ENCODE results near the gene ST6GAL1.
"Not testable (repeated sequence)": the region's sequence is repeated elsewhere in the genome, so short reads cannot be mapped to it uniquely, and the experiment has no call there.

ST6GAL1 gene

DNA sequence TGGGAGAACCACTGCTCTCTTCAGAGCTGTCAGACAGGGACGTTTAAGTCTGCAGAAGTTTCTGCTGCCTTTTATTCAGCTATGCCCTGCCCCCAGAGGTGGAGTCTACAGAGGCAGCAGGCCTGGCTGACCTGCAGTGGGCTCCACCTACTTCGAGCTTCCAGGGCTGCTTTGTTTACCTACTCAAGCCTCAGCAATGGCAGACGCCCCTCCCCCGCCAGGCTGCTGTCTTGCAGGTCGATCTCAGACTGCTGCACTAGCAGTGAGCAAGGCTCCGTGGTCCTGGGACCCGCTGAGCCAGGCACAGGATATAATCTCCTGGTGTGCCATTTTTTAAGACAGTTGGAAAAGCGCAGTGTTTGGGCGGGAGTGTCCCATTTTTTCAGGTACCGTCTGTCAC, 127.5 kb downstream of the ST6GAL1 start:
- DNase-seq: not testable (repeated sequence)

DNA sequence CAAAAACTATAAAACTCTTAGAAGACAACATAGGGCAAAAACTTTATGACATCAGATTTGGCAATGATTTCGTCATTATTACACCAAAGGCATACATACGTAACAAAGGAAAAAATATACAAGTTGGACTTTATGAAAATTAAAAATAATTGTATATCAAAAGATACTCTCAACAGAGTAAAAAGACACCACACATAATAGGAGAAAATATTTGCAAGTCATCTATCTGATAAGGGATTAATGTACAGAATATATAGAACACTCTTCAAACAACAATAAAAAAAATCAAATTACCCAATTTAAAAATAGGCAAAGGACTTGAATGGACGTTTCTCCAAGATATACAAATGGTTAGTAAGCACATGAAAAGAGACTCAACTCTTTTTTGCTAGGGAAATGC, 131.4 kb downstream of the ST6GAL1 start:
- DNase-seq: no peak

DNA sequence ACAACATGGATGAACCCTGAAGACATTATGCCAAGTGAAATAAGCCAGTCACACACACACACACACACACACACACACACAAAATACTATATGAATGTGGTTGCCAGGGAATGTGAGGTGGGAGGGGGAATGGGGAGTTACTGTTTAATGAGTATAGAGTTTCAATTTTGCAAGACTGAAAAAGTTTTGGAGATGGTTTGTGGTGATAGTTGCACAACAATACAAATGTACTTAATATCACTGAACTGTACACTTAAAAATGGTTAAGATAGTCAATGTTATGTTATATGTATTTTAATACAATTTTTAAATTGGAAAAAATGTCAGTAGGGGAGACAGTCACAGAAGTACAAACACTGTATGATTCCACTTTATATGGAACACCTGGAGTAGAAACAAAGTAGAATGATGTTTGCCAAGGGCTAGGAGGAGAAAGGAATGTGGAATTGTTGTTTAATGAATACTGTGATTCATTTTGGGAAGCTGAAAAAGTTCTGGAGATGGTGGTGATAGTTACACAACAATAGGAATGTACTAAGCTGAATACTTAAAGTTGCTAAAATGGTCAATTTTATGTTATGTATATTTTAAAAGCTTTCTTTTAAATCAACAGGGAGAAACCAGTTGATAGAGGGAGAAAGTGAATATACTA, 132.3 kb downstream of the ST6GAL1 start:
- DNase-seq: no peak

DNA sequence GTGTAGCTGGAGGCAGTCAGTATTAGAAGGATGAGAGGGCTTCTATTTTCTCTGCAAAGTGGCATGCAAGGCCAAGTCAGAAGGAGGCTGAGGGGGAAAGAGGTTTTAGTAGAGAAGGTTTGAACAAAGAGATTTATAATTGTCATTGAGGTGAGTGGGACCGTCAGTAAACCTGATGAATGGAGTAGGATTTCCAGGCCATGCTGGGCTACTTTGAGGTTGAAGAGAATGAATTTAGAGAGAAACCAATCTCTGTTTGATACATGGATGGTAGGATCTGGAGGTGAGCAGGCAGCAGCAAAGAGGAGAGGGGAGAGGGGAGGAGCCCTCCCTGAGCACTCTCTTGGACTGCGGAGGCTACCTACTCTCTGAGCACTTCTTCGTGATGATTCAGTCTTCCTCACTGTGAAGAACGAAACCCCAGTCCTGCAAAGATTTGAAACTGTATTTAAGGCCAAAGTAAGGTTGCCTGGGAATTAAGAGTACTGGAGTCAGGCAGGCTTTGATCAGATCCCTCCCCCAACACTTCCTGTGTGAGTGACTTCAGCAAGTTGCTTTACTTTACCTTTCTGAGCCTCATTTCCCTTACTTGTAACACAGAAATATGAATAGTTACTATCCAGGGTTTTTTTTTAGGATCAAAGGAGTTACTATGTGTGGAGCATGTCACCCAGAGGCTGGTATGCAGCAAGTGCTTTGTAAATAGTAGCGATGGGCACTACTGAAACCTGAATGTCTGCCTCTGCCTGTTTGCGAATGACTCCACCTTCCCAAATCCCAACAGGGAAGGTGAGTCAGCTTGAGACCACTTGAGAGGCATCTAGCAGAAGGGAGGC, 133.2 kb downstream of the ST6GAL1 start:
- DNase-seq: no peak

DNA sequence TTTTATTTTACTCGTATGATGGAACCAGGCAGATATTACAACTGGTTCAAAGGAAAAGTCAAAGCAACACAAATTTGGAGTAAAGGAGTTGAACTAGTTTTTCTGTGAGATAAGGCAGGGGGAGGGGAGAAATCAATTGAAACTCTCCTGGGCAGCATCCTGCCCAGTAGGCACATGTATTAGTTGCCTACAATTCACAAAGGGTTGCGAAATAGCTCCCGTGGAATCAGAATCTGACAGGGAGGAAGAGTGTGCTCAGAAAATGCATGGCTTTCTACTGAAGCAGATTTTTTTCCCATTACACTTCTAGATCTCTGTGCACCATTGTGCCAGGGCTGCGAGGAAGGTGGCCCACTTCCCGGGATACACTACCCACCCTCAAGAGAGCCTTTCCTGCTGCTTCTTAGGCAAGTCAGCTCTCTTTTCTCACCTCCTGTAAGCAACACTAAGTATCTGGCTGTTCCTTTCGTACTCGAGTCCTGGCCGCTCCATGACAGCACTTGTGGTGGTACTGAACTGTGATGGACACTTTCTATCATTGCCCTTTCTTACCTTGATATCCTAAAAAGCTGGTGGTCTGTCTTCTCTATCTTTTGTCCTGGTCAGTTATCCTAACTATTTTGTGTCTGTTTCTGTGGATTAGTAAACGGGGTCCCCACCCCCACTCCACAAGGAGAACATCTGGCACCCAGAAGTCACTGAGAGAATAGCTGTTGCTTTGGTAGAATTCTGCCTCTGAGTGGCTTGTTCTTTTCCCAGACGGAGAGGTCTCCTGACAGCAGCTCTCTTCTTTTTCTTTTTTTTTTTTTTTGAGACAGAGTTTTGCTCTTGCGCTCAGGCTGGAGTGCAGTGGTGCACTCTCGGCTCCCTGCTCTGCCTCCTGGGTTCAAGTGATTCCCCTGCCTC, 134.1 kb downstream of the ST6GAL1 start:
- no peak for DNase-seq

DNA sequence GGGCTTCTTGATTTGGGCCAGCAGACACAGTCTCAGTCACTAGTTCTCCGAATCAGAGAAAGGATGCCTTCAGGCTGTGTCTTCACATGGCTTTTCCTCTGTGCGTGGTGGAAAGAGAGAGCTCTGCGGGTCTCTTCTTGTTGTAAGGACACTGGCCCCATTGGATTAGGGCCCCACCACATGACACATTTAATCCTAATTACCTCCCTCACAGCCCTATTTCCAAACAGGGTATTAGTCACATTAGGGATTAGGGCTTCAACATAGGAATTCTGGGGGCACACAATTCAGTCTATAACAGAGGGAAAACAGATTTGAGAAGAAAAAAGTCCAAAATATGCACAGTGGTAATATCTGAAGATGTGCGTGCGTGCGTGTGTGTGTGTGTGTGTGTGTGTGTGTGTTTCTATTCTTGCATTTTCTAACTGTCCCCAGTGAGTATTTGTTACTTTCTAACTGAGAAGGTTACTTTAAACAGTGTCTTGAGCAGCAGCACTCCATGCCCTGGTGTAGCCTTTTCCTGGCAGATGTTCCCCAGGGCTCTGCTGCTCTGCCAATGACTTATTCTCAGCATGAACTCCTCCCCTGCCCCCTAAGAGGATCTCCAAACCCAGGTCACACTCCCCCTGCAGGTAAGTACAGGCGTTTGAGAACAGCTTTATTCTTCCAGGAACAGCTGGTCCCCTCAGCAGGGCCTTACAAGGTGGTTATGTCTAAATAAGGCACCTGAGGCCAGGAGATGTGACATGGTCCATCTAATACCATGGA, 136.1 kb downstream of the ST6GAL1 start:
- DNase-seq: peak; percentile 39

DNA sequence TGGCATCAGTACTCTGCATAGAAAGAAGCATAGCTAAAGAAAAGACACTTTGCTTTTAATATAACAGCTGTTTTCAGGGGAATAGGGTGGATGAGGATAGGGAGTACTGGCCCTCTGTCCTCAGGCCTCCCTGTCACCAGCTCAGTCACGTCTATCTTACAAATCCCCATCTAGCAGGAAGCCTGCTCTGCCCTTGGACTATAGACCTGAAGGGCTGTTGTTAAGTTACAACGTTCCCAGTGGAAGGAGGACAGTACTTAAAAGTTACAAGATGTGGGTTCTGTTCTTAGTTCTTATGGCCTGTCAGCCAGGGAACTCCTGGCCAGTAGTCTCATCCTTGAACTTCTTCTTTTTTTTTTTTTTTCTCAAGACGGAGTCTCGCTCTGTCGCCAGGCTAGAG, 138.5 kb downstream of the ST6GAL1 start:
- DNase-seq: no peak

DNA sequence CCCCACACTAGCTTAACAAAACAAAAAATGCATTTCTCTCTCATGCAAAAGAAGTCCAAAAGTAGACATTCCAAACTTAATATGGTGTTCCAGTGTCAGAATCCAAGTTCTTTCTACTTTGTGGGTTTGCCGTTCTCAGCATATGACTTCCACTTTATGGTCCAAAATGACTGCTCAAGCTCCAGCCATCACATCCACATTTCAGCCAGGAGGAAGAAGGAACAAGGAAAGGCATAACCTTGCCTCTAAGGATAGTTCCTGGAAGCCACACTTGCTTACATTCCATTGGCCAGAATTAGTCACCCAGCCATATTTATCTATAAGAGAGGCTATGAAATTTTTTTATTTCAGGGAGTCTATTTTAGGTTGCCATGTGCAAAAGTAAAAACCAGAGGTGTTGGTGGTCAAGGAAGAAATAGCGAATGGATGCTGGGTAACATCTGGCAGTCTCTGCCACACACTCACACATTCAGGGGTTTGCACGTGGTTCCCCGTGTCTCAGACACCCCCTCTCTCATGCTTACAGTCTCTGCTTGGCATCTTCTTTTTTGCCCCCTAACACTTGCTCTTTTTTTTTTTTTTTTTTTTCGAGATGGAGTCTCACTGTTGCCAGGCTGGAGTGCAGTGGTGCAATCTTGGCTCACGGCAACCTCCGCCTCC, 139.7 kb downstream of the ST6GAL1 start:
- DNase-seq: no peak

DNA sequence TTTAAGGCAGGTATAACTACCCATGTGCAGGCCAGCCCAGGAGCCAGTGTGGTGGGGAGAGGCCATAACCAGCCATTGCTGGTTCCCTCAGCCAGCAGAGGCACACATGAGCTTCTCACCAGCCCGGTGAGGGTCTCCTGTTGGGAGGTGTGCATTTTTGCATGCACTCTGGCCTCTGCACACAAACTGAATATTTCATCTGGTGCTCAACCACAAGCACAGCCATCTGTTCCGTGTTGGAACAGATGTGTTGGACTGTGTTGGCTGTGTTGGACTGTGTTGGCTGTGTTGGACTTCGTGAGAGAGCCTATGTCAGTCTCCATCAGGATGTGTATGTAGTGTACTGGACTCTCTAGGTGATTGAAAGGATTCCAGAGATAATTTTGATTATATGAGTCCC, 141.8 kb downstream of the ST6GAL1 start:
- no peak for DNase-seq

DNA sequence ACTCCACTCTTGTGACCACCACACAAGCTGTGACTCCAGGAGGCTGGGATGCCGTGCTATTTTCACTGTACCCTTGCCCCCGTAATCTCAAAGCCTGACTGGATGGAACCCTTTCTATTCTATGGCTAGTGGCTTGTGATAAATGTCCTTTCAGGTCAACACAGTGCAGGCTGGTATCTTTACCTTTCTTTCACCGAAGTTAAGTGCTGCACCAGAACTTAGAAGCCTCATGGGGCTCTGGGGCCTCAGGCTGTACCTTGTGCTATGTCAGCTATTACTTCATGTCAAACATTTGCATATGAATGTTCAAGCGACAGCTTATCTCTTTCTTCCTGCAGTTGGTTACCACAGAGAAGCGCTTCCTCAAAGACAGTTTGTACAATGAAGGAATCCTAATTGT, 142.2 kb downstream of the ST6GAL1 start:
- no peak for DNase-seq

DNA sequence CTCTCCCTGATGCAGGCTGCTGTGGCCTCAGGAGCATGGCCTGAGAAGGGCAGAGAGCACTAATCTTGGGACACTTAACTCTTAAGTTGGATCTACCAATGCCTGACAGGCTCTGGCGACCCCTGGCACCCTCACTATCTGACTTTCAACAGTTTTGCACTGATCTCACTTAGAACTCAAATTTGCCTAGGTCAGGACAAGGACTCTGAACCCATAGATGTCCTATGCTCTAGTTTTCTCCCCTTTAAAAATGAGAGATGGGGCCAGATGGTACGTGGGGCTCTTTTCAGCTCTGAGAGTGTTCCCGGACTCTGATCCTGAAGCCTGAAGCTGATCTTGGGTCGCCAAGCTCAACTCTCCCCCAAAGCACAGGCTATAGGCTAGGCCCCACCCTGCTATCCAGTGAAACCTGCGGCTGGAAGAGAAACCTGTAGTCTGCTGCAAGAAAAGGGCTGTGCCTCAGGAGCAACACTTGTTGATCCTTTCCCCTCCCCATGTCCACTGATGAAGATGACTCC, 143.3 kb downstream of the ST6GAL1 start:
- DNase-seq: no peak

DNA sequence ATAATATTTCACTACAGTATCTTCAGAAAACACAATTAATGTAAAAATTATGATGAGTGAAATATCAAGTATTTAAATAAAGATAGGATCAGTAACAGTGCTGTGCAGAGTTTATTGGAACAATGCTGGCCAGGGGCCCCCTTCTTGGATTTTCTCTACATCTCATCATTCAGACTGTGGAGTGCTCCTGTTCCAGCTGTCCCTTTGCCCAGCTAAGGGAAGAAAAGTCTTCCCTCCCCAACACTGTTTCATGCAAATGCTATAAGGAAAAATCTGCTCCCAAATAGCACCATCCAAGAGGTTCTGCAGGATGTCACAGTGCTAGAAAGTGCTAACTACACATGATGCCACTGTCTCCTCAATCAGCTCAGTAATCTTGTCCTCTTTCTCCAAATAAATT, 144.5 kb downstream of the ST6GAL1 start:
- no peak for DNase-seq

DNA sequence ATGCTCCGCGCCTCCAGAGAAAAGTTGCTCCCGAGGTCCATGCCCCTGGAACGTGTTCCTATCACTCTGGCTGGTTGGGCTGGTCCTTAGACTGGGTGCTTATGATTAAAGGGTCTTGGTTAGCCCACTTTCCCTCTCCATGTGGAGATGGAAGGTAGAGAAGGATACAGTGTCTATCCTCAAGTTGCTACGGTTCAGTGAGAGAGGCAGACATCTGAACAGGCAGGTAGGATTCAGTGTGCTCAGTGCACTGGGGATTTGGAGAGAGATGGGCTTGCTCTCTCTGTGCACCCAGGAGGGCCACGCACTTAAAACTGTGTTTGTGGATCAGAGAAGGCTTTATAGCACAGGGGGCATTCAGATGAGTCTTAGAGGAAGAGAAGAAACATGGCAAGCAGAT, 146.0 kb downstream of the ST6GAL1 start:
- no peak for DNase-seq

DNA sequence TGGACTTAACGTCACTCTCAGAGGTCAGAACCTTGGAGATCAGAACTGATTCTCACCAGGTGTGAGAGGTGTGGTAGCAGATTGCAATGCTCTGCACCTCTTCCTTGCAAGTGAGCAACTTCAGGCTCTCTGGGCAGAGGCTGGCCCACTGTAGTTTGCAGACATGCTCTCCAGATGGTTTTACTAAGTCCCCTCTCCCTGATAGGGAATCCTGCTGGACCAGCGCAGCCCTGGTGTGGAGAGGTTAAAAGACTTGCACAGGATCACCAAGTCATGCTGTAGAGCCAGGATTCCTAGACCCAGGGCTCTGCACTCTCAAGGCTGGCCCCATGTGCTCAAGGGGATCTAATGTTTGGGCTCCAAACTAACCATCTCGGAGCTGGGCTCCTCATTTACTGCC, 146.8 kb downstream of the ST6GAL1 start:
- no peak for DNase-seq

DNA sequence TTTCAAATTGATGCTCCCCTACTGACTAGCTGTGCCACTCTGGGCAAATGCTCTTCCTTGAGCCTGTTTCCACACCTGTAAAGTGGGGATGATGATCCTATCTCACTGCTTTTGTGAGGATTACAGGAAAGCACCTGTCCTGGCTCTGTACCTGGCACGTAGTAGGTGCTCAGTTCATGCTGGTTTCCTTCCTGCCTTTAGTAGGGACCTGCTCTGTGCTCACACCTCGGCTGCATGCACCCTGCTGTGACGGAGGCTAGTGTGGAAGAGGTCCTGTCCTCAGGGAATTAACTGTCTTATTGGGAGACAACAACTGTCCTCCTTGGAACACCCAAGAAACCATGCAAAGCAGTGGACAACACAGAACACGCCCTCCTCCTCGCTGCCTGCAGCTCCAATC, 147.2 kb downstream of the ST6GAL1 start:
- no peak for DNase-seq

DNA sequence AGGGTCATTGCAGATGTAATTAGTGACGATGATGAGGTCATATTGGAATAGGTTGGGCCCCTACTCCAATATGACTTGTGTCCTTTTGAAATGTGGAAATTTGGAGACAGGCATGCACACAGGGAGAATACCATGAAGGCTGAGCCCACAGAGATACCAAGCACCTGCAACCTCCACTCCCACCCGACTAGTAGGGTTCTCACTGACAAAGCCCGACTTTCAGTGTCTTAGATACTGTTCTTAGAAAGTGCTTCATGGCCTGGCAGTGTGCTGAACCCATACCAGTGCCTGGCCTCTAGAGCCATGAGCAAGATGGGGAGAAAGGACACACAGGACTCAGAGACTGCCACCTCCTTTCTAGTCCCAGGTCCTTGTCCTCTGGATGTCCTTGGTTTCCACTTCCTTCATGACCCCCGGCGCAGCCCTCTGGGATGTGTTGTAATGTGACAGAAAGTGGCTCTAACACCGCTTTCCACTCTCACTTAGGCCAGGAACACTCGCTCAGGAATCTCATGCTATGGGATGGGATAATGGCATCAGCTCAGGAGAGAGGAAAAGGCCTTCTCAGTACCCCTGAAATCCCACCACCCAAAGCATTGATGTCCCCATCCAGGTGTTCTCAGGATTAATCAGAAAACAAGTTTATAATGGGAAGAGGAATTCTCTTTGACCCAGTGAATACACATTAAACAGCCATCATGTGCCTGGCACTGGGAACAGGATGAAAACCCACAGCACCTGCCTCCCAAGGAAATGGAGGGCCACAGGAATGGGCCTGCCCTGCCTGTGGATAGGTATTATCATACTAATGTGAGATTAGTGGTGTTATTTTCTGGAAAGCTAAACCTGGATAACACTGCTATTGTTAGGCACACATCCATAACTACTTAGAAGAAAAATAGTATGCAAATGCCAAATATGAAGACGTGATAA, 149.0 kb downstream of the ST6GAL1 start:
- no peak for DNase-seq

DNA sequence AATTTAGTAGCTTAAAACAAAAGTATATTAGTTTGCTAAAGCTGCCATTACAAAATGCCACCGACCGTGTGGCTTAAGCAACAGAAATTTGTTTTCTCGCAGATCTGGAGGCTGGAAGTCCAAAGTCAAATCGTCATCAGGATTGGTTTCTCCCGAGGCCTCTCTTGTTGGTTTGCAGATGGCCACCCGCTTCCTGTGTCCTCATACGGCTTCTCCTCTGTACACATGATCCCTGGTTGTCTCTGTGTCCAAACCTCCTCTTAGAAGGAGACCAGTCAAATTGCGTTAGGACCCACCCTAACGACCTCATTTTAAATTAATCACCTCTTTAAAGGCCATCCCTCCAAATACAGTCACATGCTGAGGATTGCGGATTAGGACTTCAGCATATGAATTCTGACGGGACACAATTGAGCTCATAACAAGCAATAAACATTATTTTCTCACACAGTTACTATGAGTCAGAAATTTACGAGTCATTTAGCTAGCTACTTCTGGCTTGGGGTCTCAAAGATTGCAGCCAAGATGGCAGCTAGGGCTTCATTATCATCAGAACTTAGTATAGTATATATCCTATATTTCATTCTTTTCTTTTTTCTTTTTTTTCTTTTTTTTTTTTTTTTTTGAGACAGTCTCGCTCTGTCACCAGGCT, 150.6 kb downstream of the ST6GAL1 start:
- no peak for DNase-seq

DNA sequence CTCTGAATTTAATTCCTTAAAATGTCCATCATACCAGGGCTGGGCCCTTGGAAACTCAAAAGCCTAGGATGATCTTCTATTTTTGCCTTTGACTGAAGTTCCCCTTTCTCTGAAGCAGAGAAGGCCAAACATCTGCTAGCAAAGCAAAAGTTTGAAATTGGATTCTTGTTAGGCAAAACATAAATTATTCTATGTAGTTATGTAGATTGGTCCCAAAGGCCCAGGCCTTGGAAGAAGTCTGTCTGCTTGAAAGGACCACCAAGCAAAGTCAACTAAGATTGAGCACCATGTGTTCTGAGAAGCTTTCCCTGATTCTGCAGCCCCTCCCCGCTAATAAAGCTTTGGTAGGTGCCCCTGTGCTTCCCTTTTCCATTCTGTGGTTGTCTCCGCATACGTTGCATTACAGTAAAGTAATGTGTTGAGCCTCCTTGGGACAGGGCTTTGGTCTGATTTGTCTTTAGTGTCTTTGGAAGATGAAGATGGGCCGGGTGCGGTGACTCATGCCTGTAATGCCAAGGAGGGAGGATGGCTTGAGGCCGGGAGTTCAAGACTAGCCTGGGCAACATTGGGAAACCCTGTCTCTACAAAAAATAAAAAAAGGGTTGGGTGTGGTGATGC, 152.5 kb downstream of the ST6GAL1 start:
- DNase-seq: no peak

DNA sequence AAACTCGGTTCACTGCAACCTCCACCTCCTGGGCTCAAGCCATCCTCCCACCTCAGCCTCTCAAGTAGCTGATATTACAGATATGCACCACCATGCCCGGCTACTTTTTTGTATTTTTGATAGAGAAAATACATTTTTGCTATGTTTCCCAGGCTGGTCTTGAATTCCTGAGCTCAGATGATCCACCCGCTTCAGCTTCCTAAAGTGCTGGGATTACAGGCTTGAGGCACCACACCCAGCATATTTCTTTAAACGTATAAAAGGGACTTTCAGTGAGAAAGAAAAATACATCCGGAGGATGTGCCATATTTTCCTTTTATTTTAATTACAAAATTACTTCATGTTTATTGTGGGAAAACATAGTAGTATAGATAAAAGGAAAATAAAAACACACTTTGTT, 153.8 kb downstream of the ST6GAL1 start:
- DNase-seq: no peak

DNA sequence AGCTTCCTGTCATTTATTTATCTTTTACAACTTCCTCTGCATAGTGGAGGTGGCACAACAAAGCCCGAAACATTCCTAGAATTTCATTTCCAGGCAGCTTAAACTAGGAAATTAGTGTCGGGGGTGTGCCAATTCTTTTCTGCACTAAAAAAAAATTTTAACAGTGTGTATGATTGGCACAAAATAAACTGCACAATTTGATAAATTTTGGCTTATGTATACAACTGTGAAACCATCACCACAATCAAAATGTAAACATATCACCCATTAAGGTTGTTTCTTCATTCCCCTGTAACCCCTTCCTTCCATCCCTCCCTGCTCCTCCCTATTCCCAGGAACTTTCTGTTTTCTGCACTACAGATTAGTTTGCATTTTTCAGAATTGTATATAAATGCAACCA, 154.3 kb downstream of the ST6GAL1 start:
- no peak for DNase-seq

Data from stimulated activated CD4-positive, alpha-beta T cell treated with anti-CD3 and anti-CD28 coated beads, Interleukin-4, amount 100 ng/mL, for 1 hour (primary cell).